Esophagus squamous epithelium (tissue), 4 donors: Measurements from ENCODE around the gene RIMBP2.

ENCODE experiments used
- POLR2A ChIP-seq, 4 donors: fragments of 450-650 bp; IDR thresholded peaks; one replicate each; pipeline ENCODE4 v1.6.1; 2017; ENCODE audit warnings: antibody characterized with exemption in 4 of 4, mild to moderate bottlenecking in 4 of 4, moderate library complexity in 3 of 4
- TF ChIP-seq, protein P1 (sequence below), 6 experiments: fragments of 450-650 bp in 4 of 6; fragments of 200-600 bp in 2 of 6; sonication (generic) in 2 of 6; IDR thresholded peaks; one replicate each; pipeline ENCODE4 v1.5.1; 2016 to 2019; ENCODE audit warnings: antibody characterized with exemption in 6 of 6, mild to moderate bottlenecking in 4 of 6, moderate library complexity in 4 of 6

DNA sequence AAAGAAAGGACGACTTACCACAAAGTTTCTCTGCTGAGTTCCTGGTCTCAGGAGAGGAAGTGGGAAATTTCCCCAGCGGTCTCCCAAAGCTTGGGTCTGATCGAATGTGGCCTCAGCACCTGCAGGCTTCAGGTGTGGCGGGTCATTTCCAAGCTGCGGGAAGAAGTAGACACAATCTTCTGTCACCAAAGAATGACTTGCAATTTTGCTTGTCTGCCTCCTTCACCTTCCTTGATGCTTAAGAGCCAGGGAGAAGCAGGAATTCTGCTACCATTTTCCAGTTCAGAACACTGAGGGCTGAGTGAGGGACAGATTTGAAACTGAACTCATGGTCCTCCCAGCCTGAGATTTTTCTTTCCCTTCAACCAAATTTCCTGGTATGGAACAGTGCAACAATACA, 87.8 kb downstream of the RIMBP2 start:
- no peak for TF ChIP-seq POLR2A (IDR thresholded peaks at IDR 0.05)
- TF ChIP-seq, protein P1, sequence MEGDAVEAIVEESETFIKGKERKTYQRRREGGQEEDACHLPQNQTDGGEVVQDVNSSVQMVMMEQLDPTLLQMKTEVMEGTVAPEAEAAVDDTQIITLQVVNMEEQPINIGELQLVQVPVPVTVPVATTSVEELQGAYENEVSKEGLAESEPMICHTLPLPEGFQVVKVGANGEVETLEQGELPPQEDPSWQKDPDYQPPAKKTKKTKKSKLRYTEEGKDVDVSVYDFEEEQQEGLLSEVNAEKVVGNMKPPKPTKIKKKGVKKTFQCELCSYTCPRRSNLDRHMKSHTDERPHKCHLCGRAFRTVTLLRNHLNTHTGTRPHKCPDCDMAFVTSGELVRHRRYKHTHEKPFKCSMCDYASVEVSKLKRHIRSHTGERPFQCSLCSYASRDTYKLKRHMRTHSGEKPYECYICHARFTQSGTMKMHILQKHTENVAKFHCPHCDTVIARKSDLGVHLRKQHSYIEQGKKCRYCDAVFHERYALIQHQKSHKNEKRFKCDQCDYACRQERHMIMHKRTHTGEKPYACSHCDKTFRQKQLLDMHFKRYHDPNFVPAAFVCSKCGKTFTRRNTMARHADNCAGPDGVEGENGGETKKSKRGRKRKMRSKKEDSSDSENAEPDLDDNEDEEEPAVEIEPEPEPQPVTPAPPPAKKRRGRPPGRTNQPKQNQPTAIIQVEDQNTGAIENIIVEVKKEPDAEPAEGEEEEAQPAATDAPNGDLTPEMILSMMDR (IDR thresholded peaks at IDR 0.05): no peak
